MCF 10A (cell line): ENCODE data around the gene FOXO4. TPM values are rescaled to one million over a fixed set of nuclear protein-coding genes. Genes with fewer than 3 reads are reported as not detected.
A peak's percentile ranks its signal among the peaks of the same experiment; 100 is the strongest.

ENCODE experiments used
- BruUV-seq: library from RNA; stranded (reverse); fragments of 400-500 nt; replicated peaks from 2 replicates; lab custom pipeline; 2021; lab: Mats Ljungman, UMichigan
- CTCF ChIA-PET: fragments of 300-600 bp; sonication (Branson Sonifier 250); formaldehyde crosslinking; extraction: SDS; loops from one replicate; lab custom pipeline; 2021; ENCODE audit warnings: antibody characterized with exemption, inconsistent platforms; lab: Yijun Ruan, JAX
- POLR2A ChIA-PET: fragments of 300-600, 350-650 bp; sonication (Branson Sonifier 250); formaldehyde crosslinking; extraction: SDS; loops from one replicate; lab custom pipeline; 2020; ENCODE audit warnings: antibody characterized with exemption, inconsistent platforms; lab: Yijun Ruan, JAX
- DNase-seq: peaks from one replicate; pipeline ENCODE4 v3.0.0-alpha.2; 2018; ENCODE audit not compliant: unreplicated experiment
- H3K27ac Mint-ChIP-seq: one replicate; pipeline ENCODE4 v1.8.0; 2022; ENCODE audit warnings: mild to moderate bottlenecking, low read depth, mixed read lengths; ENCODE audit not compliant: unreplicated experiment
- H3K27me3 Mint-ChIP-seq: one replicate; pipeline ENCODE4 v1.8.0; 2022; ENCODE audit warnings: mixed read lengths; ENCODE audit not compliant: insufficient read depth, unreplicated experiment
- H3K36me3 Mint-ChIP-seq: one replicate; pipeline ENCODE4 v1.8.0; 2022; ENCODE audit warnings: mild to moderate bottlenecking, moderate library complexity, mixed read lengths; ENCODE audit not compliant: insufficient read depth, unreplicated experiment
- H3K4me1 Mint-ChIP-seq: one replicate; pipeline ENCODE4 v1.8.0; 2022; ENCODE audit warnings: mixed read lengths; ENCODE audit not compliant: insufficient read depth, unreplicated experiment
- H3K4me3 Mint-ChIP-seq: one replicate; pipeline ENCODE4 v1.8.0; 2022; ENCODE audit warnings: mild to moderate bottlenecking, moderate library complexity, mixed read lengths; ENCODE audit not compliant: unreplicated experiment
- H3K9me3 Mint-ChIP-seq: one replicate; pipeline ENCODE4 v1.8.0; 2022; ENCODE audit warnings: mixed read lengths; ENCODE audit not compliant: unreplicated experiment
- CTCF ChIP-seq: fragments of 200-600 bp; IDR thresholded peaks from one replicate; pipeline ENCODE4 v1.8.0; 2022; ENCODE audit warnings: antibody characterized with exemption, mild to moderate bottlenecking; ENCODE audit not compliant: unreplicated experiment
- intact Hi-C: fragments of 100-400 bp; cut with micrococcal nuclease; formaldehyde crosslinking; loops from 2 replicates; pipeline ENCODE4 v1.14.1; 2022
- total RNA-seq: library from RNA; stranded (reverse); gene quantifications from 2 replicates; pipeline ENCODE4 v1.2.3, GENCODE V29; 2022

The FOXO4 gene
- total RNA-seq, 1 experiment from 2014 or later, result 6.4 TPM

- intact Hi-C loops, result no loop called here
- ChIA-PET CTCF (no interaction called here), POLR2A (no interaction called here)
- Mint-ChIP-seq H3K9me3 (no peaks in the 10 kb centered on the region), H3K4me3 (no peak overlapping the region), H3K4me1 (no peaks in the 10 kb centered on the region), H3K36me3 (no peaks in the 10 kb centered on the region), H3K27me3 (peaks cover 56% of the 10 kb centered on the region), H3K27ac (no peak overlapping the region)
- peak; percentile 21 for TF ChIP-seq CTCF
- DNase-seq, result peak; percentile 43
- no TSS peak for BruUV-seq
Measured at GRCh38 chrX:71098302-71098701, 2.7 kb downstream of the FOXO4 start.

- TF ChIP-seq CTCF, result no peak
- no peak overlapping the region for H3K27ac Mint-ChIP-seq
- no peak overlapping the region for H3K4me3 Mint-ChIP-seq
- CTCF ChIA-PET, result interaction anchor here (0.5 to 0.8 kb wide), 2 partner anchors 101 to 1940 kb away, joined by 3 to 4 read pairs; no protein-coding TSS in a partner anchor
- H3K36me3 Mint-ChIP-seq, result no peaks in the 10 kb centered on the region
- peaks cover 49% of the 10 kb centered on the region for H3K27me3 Mint-ChIP-seq
- POLR2A ChIA-PET, result interaction anchor here (0.7 kb wide), 1 partner anchor 73 kb away, joined by 3 read pairs; no protein-coding TSS in a partner anchor
- no peak for DNase-seq
- no peaks in the 10 kb centered on the region for H3K9me3 Mint-ChIP-seq
- intact Hi-C loops, result no loop called here
- no peaks in the 10 kb centered on the region for H3K4me1 Mint-ChIP-seq
- BruUV-seq, result no TSS peak
Measured at GRCh38 chrX:71098951-71099506, 3.4 kb downstream of the FOXO4 start.

GRCh38 chrX:71099736-71100135 lies 4.1 kb downstream of the FOXO4 start:
- CTCF ChIA-PET, result interaction anchor here (0.5 to 0.8 kb wide), 2 partner anchors 102 to 1941 kb away, joined by 3 to 4 read pairs; no protein-coding TSS in a partner anchor

More at GRCh38 chrX:71099736-71100135, 4.1 kb downstream of the FOXO4 start:
- Mint-ChIP-seq H3K36me3 (no peaks in the 10 kb centered on the region), H3K4me1 (no peaks in the 10 kb centered on the region), H3K4me3 (no peak overlapping the region), H3K9me3 (no peaks in the 10 kb centered on the region), H3K27ac (no peak overlapping the region), H3K27me3 (peaks cover 42% of the 10 kb centered on the region)
- intact Hi-C loops, result no loop called here
- no peak for TF ChIP-seq CTCF
- POLR2A ChIA-PET, result no interaction called here
- no TSS peak for BruUV-seq
- DNase-seq, result no peak
